Epidermal melanocyte (primary cell): ENCODE data around the gene CD163.
"Not testable (repeated sequence)": the region's sequence is repeated elsewhere in the genome, so short reads cannot be mapped to it uniquely, and the experiment has no call there.

Source experiments
- DNase-seq: peaks from one replicate; pipeline ENCODE4 v3.0.0; 2011; ENCODE audit warnings: low spot score; ENCODE audit not compliant: insufficient read length

The CD163 gene

GRCh38 chr12:7450667-7451066 is 52.9 kb downstream of the CD163 start:
- DNase-seq, result no peak

- no peak for DNase-seq
Observed at GRCh38 chr12:7448099-7448498, 55.5 kb downstream of the CD163 start.

- DNase-seq, result no peak
Observed at GRCh38 chr12:7444537-7444936, 59.0 kb downstream of the CD163 start.

GRCh38 chr12:7444076-7444475 is 59.5 kb downstream of the CD163 start, which contains the start of gene CD163L1:
CD163L1 (minus strand) TSS chr12:7444153; CDS start chr12:7444127, 26 bp downstream.
- no peak for DNase-seq

- DNase-seq, result no peak
Observed at GRCh38 chr12:7441216-7441615, 62.4 kb downstream of the CD163 start.

GRCh38 chr12:7439579-7440505 is 63.7 kb downstream of the CD163 start:
- DNase-seq, result no peak

- DNase-seq, result not testable (repeated sequence)
Observed at GRCh38 chr12:7438291-7438995, 65.1 kb downstream of the CD163 start.

GRCh38 chr12:7437494-7437893 is 66.1 kb downstream of the CD163 start:
- not testable (repeated sequence) for DNase-seq

GRCh38 chr12:7434670-7435069 is 68.9 kb downstream of the CD163 start:
- no peak for DNase-seq

GRCh38 chr12:7433276-7433822 is 70.2 kb downstream of the CD163 start:
- no peak for DNase-seq

- DNase-seq, result no peak
Observed at GRCh38 chr12:7431993-7432685, 71.4 kb downstream of the CD163 start.
